Suprapubic skin (tissue), 4 donors: Measurements from ENCODE around the gene XPO1.

ENCODE experiments used
- CTCF ChIP-seq, 2 donors: fragments of 200-600 bp in 1 of 2; fragments of 450-650 bp in 1 of 2; sonication (generic) in 1 of 2; IDR thresholded peaks; one replicate each; pipeline ENCODE4 v1.5.1; 2016 to 2019; ENCODE audit warnings: antibody characterized with exemption in 2 of 2, mild to moderate bottlenecking in 1 of 2, moderate library complexity in 1 of 2
- EP300 ChIP-seq: sonication (generic); formaldehyde crosslinking; IDR thresholded peaks from one replicate; pipeline ENCODE4 v1.6.1; 2017; ENCODE audit warnings: antibody characterized with exemption
- POLR2AphosphoS5 ChIP-seq, 3 donors: sonication (generic); formaldehyde crosslinking; IDR thresholded peaks; one replicate each; pipeline ENCODE4 v1.6.1; 2017; ENCODE audit warnings: antibody characterized with exemption in 3 of 3

- TF ChIP-seq CTCF (IDR thresholded peaks at IDR 0.05) = no peak
- TF ChIP-seq EP300 = no peak
- no peak for TF ChIP-seq POLR2AphosphoS5 (IDR thresholded peaks at IDR 0.05)
These were observed 2.7 kb downstream of the XPO1 start for GRCh38 chr2:61535449-61535848.
